SK-N-SH (cell line): Measurements from ENCODE around the gene MAPK8IP3. TPM values are rescaled to one million over a fixed set of nuclear protein-coding genes. Genes with fewer than 3 reads are reported as not detected.

ENCODE experiments used
- CTCF ChIA-PET: fragments of 300-600, 350-600 bp; formaldehyde crosslinking; extraction: SDS; loops from one replicate; lab custom pipeline; 2021; lab: Yijun Ruan, JAX
- POLR2A ChIA-PET: fragments of 350-600 bp; sonication (Branson Sonifier 250); formaldehyde crosslinking; extraction: SDS; loops from one replicate; lab custom pipeline; 2020; ENCODE audit warnings: antibody characterized with exemption, inconsistent platforms; lab: Yijun Ruan, JAX
- DNase-seq: peaks from one replicate; pipeline ENCODE4 v3.0.0; 2012
- H2AFZ ChIP-seq: fragments of 200-600 bp; sonication (generic); 2 replicates; pipeline ENCODE4 v1.8.1; 2016; ENCODE audit warnings: antibody characterized with exemption, mild to moderate bottlenecking, low read depth
- H3F3A ChIP-seq: fragments of 200-600 bp; sonication (generic); replicated peaks from 2 replicates; pipeline ENCODE3; 2016; ENCODE audit warnings: antibody characterized with exemption, mild to moderate bottlenecking; ENCODE audit not compliant: insufficient read depth
- H3K27ac ChIP-seq, 2 experiments: fragments of 200-500 bp in 1 of 2; fragments of 200-600 bp in 1 of 2; sonication (Bioruptor generic) in 1 of 2; sonication (generic), shearing (Covaris generic) in 1 of 2; 2 replicates each; pipeline versions ENCODE4 v1.5.1 to v1.6.1; 2014 to 2016; ENCODE audit warnings: low read depth in 2 of 2, inconsistent platforms in 1 of 2, low read length in 1 of 2, mild to moderate bottlenecking in 1 of 2, mixed read lengths in 1 of 2
- H3K27me3 ChIP-seq: fragments of 200-600 bp; sonication (generic), shearing (Covaris generic); 2 replicates; pipeline ENCODE4 v1.6.1; 2016; ENCODE audit warnings: mixed run types; ENCODE audit not compliant: insufficient read depth
- H3K36me3 ChIP-seq, 2 experiments: fragments of 200-500 bp in 1 of 2; fragments of 200-600 bp in 1 of 2; sonication (Bioruptor generic) in 1 of 2; sonication (generic) in 1 of 2; replicated peaks in 1 of 2; 2 replicates each; pipeline versions ENCODE3 to v1.5.1; 2014 to 2016; ENCODE audit warnings: low read length in 1 of 2, mild to moderate bottlenecking in 1 of 2; ENCODE audit not compliant: insufficient read depth in 2 of 2, control insufficient read depth in 1 of 2
- H3K4me1 ChIP-seq, 2 experiments: fragments of 200-500 bp in 1 of 2; fragments of 200-600 bp in 1 of 2; sonication (Bioruptor generic) in 1 of 2; sonication (generic), shearing (Covaris generic) in 1 of 2; 2 replicates each; pipeline versions ENCODE4 v1.5.1 to v1.6.1; 2014 to 2016; ENCODE audit warnings: low read depth in 1 of 2, low read length in 1 of 2, mixed run types in 1 of 2; ENCODE audit not compliant: insufficient read depth in 2 of 2, control insufficient read depth in 1 of 2
- H3K4me2 ChIP-seq: fragments of 200-600 bp; sonication (generic), shearing (Covaris generic); 2 replicates; pipeline ENCODE4 v1.6.1; 2017; ENCODE audit warnings: mixed run types
- H3K4me3 ChIP-seq, 2 experiments: fragments of 200-500 bp in 1 of 2; fragments of 200-600 bp in 1 of 2; sonication (Bioruptor generic) in 1 of 2; sonication (generic), shearing (Covaris generic) in 1 of 2; 2 replicates each; pipeline versions ENCODE4 v1.5.1 to v1.8.1; 2014 to 2016; ENCODE audit warnings: low read depth in 2 of 2, inconsistent platforms in 1 of 2, low read length in 1 of 2, mild to moderate bottlenecking in 1 of 2, mixed read lengths in 1 of 2, moderate library complexity in 1 of 2
- H3K79me2 ChIP-seq: fragments of 200-600 bp; sonication (generic); 2 replicates; pipeline ENCODE4 v1.8.1; 2017; ENCODE audit warnings: mild to moderate bottlenecking; ENCODE audit not compliant: insufficient read depth
- H3K9ac ChIP-seq: fragments of 200-600 bp; sonication (generic); 2 replicates; pipeline ENCODE4 v1.6.1; 2017; ENCODE audit warnings: mixed run types
- H3K9me2 ChIP-seq: fragments of 200-600 bp; sonication (generic); 2 replicates; pipeline ENCODE4 v1.6.1; 2017; ENCODE audit warnings: mixed run types
- H3K9me3 ChIP-seq: fragments of 200-600 bp; sonication (generic); 2 replicates; pipeline ENCODE4 v1.6.1; 2017; ENCODE audit warnings: mixed run types, mild to moderate bottlenecking, moderate library complexity
- H4K20me1 ChIP-seq: fragments of 200-600 bp; sonication (generic); 2 replicates; pipeline ENCODE4 v1.6.1; 2017; ENCODE audit warnings: mild to moderate bottlenecking, mixed run types; ENCODE audit not compliant: insufficient read depth
- ELF1 ChIP-seq: IDR thresholded peaks from 2 replicates; pipeline ENCODE4 v1.4.0; 2012
- EP300 ChIP-seq, 2 experiments: IDR thresholded peaks; 2 replicates each; pipeline versions ENCODE4 v1.4.0 to v1.6.1; 2012; ENCODE audit warnings: borderline replicate concordance in 1 of 2, low read depth in 1 of 2, low read length in 1 of 2
- EZH2phosphoT487 ChIP-seq: fragments of 200-600 bp; sonication (generic); IDR thresholded peaks from 2 replicates; pipeline ENCODE4 v1.6.1; 2017; ENCODE audit warnings: low read depth, mixed run types, mild to moderate bottlenecking, antibody characterized with exemption, moderate library complexity, borderline replicate concordance
- NFIC ChIP-seq: IDR thresholded peaks from 2 replicates; pipeline ENCODE4 v1.4.0; 2012; ENCODE audit warnings: borderline replicate concordance
- NRF1 ChIP-seq: IDR thresholded peaks from 2 replicates; pipeline ENCODE4 v1.6.1; 2012; ENCODE audit warnings: low read depth, mild to moderate bottlenecking, low read length
- RAD21 ChIP-seq: IDR thresholded peaks from 2 replicates; pipeline ENCODE4 v1.6.1; 2012; ENCODE audit warnings: mild to moderate bottlenecking, low read length
- REST ChIP-seq: IDR thresholded peaks from 2 replicates; pipeline ENCODE4 v1.6.1; 2012; ENCODE audit warnings: mild to moderate bottlenecking, low read depth, low read length, moderate library complexity
- SIN3A ChIP-seq: IDR thresholded peaks from 2 replicates; pipeline ENCODE4 v1.6.1; 2012; ENCODE audit warnings: low read depth, mild to moderate bottlenecking, low read length, moderate library complexity, borderline replicate concordance
- ZBTB33 ChIP-seq: IDR thresholded peaks from 2 replicates; pipeline ENCODE4 v1.4.0; 2012; ENCODE audit warnings: low read depth, borderline replicate concordance
- WGBS: methylation state at CpG from one replicate; pipeline ENCODE4 v1.1.6; 2017; ENCODE audit warnings: low lambda C conversion rate; 5-methylcytosine and 5-hydroxymethylcytosine counted together
- polyA plus RNA-seq, 3 experiments: library from polyadenylated mRNA; depleted of rRNA; stranded (reverse); fragments of >200 nt; gene quantifications; 2 replicates each; pipeline ENCODE4 v1.2.3, GENCODE V29; 2012
- TF ChIP-seq, protein P1 (sequence below): fragments of 150-350 bp; IDR thresholded peaks from 2 replicates; pipeline ENCODE4 v1.6.1; 2016; ENCODE audit warnings: mild to moderate bottlenecking, low read depth, low read length
- TF ChIP-seq, protein P2 (sequence below): fragments of 150-350 bp; IDR thresholded peaks from 2 replicates; pipeline ENCODE4 v1.6.1; 2017; ENCODE audit warnings: antibody characterized with exemption, low read length, low read depth, borderline replicate concordance

MAPK8IP3 gene
- polyA plus RNA-seq, 1 of the 3 experiments (the other 2 are of a cell fraction): 57.3 TPM

GRCh38 chr16:1789643-1790045 lies 83.6 kb downstream of the MAPK8IP3 start (continued):
- TF ChIP-seq, protein P1, sequence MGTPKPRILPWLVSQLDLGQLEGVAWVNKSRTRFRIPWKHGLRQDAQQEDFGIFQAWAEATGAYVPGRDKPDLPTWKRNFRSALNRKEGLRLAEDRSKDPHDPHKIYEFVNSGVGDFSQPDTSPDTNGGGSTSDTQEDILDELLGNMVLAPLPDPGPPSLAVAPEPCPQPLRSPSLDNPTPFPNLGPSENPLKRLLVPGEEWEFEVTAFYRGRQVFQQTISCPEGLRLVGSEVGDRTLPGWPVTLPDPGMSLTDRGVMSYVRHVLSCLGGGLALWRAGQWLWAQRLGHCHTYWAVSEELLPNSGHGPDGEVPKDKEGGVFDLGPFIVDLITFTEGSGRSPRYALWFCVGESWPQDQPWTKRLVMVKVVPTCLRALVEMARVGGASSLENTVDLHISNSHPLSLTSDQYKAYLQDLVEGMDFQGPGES: no peak
- TF ChIP-seq ZBTB33: no peak
- TF ChIP-seq NRF1: no peak
- no peak for TF ChIP-seq RAD21
- TF ChIP-seq EZH2phosphoT487: no peak
- no peak for TF ChIP-seq EP300 (IDR thresholded peaks at IDR 0.05; ENCODE audit: borderline replicate concordance in 1 of 2, low read depth in 1 of 2, low read length in 1 of 2)

DNA sequence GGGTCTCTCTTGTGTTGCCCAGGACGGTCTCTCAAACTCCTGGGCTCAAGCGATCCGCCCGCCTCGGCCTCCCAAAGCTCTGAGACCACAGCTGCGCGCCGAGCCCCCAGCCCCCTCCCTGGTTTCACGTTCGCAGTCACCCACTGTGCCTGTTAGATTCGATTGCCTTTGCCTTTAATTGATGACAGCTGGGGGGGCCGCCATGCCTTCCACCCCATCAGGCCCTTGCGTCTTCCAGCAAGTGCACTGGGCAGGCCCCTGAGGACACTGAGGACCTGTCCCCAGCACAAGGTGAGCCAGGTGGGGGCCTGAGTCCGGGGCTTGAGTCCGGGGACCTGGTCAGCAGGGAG lies 84.2 kb downstream of the MAPK8IP3 start:
- no peaks in the 10 kb centered on the region for H3F3A ChIP-seq
- H3K9me3 ChIP-seq: no peaks in the 10 kb centered on the region
- H2AFZ ChIP-seq: no peak overlapping the region
- peaks cover 0 to 48% of the 10 kb centered on the region in 2 experiments for H3K36me3 ChIP-seq
- no peak overlapping the region for H3K27ac ChIP-seq
- no peak for DNase-seq
- H3K4me2 ChIP-seq: no peak overlapping the region
- no peak overlapping the region for H3K4me3 ChIP-seq
- H3K27me3 ChIP-seq: no peaks in the 10 kb centered on the region
- no peak overlapping the region for H3K9ac ChIP-seq
- ChIA-PET POLR2A (no interaction called here), CTCF (no interaction called here)
- WGBS: 86% methylated on average over 13 of the region's 15 CpGs
- TF ChIP-seq, protein P2, sequence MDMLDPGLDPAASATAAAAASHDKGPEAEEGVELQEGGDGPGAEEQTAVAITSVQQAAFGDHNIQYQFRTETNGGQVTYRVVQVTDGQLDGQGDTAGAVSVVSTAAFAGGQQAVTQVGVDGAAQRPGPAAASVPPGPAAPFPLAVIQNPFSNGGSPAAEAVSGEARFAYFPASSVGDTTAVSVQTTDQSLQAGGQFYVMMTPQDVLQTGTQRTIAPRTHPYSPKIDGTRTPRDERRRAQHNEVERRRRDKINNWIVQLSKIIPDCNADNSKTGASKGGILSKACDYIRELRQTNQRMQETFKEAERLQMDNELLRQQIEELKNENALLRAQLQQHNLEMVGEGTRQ: no peak
- TF ChIP-seq ELF1 (no peak), SIN3A (no peak), NFIC (no peak), REST (no peak)
- peaks cover 17% of the 10 kb centered on the region for H3K79me2 ChIP-seq
- H3K9me2 ChIP-seq: no peaks in the 10 kb centered on the region
- 0 out of 2 replicates have a peak, but pooled peaks cover 3% of the 10 kb centered on the region for H4K20me1 ChIP-seq
- no peaks in the 10 kb centered on the region; a peak in 1 of 4 replicates for H3K4me1 ChIP-seq
